Middle frontal gyrus (tissue), 1 donor: ENCODE measurements around the gene IL17RB.

Experiments
- DNase-seq: peaks from one replicate; pipeline ENCODE4 v3.0.0-alpha.2; 2015; ENCODE audit warnings: low spot score; ENCODE audit errors: extremely low spot score

Gene IL17RB

GRCh38 chr3:53902711-53903110 is 56.3 kb downstream of the IL17RB start:
- DNase-seq = no peak

GRCh38 chr3:53913401-53913800 is 67.0 kb downstream of the IL17RB start:
- DNase-seq = no peak
